Pancreas (tissue), 10 donors: ENCODE data around the gene STPG4. TPM values are rescaled to one million over a fixed set of nuclear protein-coding genes. Genes with fewer than 3 reads are reported as not detected.
"Not testable (repeated sequence)": the region's sequence is repeated elsewhere in the genome, so short reads cannot be mapped to it uniquely, and the experiment has no call there.

Experiments
- ATAC-seq, 4 donors: fragments of 200-7000 bp; cut with Tn5 transposase; one replicate each; pipeline versions ENCODE4 v1.8.0 to v1.9.1; 2020; ENCODE audit warnings: mild to moderate bottlenecking in 4 of 4, moderate library complexity in 4 of 4
- DNase-seq, 6 donors: peaks; one replicate each; pipeline ENCODE4 v3.0.0-alpha.2; 2020
- FAIRE-seq: peaks from 2 replicates; lab custom pipeline; 2012; peaks lifted over from hg19 to GRCh38; lab: Jason Lieb, UNC
- H3K27ac ChIP-seq, 4 donors: fragments of 200-600 bp; sonication (generic); 1 replicate in 3 of 4; 2 replicates in 1 of 4; pipeline versions ENCODE4 v1.5.0 to v1.8.0; 2020
- H3K27me3 ChIP-seq, 4 donors: fragments of 200-600 bp; one replicate each; pipeline ENCODE4 v1.8.0; 2021
- H3K36me3 ChIP-seq, 3 donors: fragments of 200-600 bp; sonication (generic) in 1 of 3; one replicate each; pipeline versions ENCODE4 v1.5.0 to v1.8.0; 2020 to 2021
- H3K4me1 ChIP-seq, 3 donors: fragments of 200-600 bp; one replicate each; pipeline ENCODE4 v1.8.0; 2021
- H3K4me3 ChIP-seq, 4 donors: fragments of 200-600 bp; sonication (generic) in 2 of 4; one replicate each; pipeline versions ENCODE4 v1.5.0 to v1.8.0; 2020 to 2021
- H3K9me3 ChIP-seq, 4 donors: fragments of 200-600 bp; one replicate each; pipeline ENCODE4 v1.8.0; 2021
- WGBS, 2 donors: extraction: QIAGEN DNeasy Blood & Tissue Kit; methylation state at CpG; one replicate each; pipeline ENCODE4 v1.1.7; 2013; 5-methylcytosine and 5-hydroxymethylcytosine counted together
- intact Hi-C, 3 donors: fragments of 100-400 bp; cut with DNase I; formaldehyde crosslinking; loops; one replicate each; pipeline versions ENCODE4 v1.11.1 to v1.14.2; 2022
- polyA plus RNA-seq, 2 donors: library from polyadenylated mRNA; stranded (reverse); fragments of 200-250 nt; gene quantifications; one replicate each; pipeline ENCODE4 v1.2.3, GENCODE V29; 2013
- total RNA-seq, 6 donors: library from RNA; stranded (reverse); fragmentation: NEBNext Ultra II Directional in 4 of 6; extraction: Animal tissue kit (Norgen Biotek cat#: 25700) in 4 of 6; gene quantifications; one replicate each; pipeline versions ENCODE4 v1.2.1 to v1.2.4, GENCODE V29; 2021 to 2023
- TF ChIP-seq, protein P1 (sequence below), 4 donors: fragments of 200-600 bp; sonication (generic) in 3 of 4; IDR thresholded peaks; one replicate each; pipeline versions ENCODE4 v1.5.0 to v1.8.0; 2021; ENCODE audit warnings: antibody characterized with exemption in 4 of 4
- donor health status: healthy with polysubstance abuse.
- donor health status: DM: no; HTN: no; CAD: no; lungs with moderate emphysema.
- donor health status: DM: no; HTN: no; CAD: no.
- donor health status: control.
- donor health status: control.
- donor health status: Bipolar disorder and iron deficiency.
- donor health status: DM: yes; HTN: yes; CAD: no.
- donor health status: DM: no; HTN: no; CAD: no.
- donor health status: DM: no; HTN: no; CAD: no.
- donor health status: DM: yes; HTN: yes; CAD: no.

The STPG4 gene
- total and polyA plus RNA-seq, 8 donors, result not detected

DNA sequence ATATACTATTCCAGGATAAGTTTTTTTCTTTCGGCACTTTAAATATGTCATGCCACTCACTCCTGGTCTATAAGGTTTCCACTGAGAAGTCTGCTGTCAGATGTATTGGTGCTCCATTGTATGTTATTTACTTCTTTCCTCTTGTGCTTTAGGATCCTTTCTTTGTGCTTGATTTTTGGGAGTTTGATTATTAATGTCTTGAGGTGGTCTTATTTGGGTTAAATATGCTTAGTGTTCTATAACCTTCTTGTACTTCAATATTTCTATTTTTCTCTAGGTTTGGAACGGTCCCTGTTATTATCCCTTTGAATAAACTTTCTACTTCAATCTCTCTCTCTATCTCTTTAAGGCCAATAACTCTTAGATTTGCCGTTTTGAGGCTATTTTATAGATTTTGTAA is 28.3 kb downstream of the STPG4 start:
- Histone ChIP-seq H3K4me1 (no peaks in the 10 kb centered on the region), H3K4me3 (no peak overlapping the region), H3K27me3 (no peaks in the 10 kb centered on the region), H3K36me3 (no peaks in the 10 kb centered on the region), H3K27ac (no peak overlapping the region), H3K9me3 (no peaks in the 10 kb centered on the region)
- intact Hi-C loops, result no loop called here
- ATAC-seq, result no peak
- no peak for FAIRE-seq
- TF ChIP-seq, protein P1, sequence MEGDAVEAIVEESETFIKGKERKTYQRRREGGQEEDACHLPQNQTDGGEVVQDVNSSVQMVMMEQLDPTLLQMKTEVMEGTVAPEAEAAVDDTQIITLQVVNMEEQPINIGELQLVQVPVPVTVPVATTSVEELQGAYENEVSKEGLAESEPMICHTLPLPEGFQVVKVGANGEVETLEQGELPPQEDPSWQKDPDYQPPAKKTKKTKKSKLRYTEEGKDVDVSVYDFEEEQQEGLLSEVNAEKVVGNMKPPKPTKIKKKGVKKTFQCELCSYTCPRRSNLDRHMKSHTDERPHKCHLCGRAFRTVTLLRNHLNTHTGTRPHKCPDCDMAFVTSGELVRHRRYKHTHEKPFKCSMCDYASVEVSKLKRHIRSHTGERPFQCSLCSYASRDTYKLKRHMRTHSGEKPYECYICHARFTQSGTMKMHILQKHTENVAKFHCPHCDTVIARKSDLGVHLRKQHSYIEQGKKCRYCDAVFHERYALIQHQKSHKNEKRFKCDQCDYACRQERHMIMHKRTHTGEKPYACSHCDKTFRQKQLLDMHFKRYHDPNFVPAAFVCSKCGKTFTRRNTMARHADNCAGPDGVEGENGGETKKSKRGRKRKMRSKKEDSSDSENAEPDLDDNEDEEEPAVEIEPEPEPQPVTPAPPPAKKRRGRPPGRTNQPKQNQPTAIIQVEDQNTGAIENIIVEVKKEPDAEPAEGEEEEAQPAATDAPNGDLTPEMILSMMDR (IDR thresholded peaks at IDR 0.05), result no peak
- 84 to 92% methylated on average over 3 of the region's 3 CpGs for WGBS, 2 donors
- DNase-seq, result no peak

DNA sequence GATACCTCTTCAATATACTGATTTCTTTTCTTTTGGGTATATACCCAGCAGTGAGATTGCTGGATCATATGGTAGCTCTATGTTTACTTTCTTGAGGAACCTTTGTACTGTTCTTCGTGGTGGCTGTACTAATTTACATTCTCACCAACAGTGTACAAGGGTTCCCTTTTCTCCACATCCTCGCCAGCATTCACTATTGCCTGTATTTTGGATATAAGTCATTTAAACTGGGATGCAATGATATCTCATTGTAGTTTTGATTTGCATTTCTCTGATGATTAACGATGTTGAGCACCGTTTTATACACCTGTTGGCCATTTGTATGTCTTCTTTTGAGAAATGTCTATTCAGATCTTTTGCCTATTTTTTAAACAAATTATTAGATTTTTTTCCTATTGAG is 30.4 kb downstream of the STPG4 start:
- H3K9me3 ChIP-seq, H3K4me3 ChIP-seq, H3K36me3 ChIP-seq, FAIRE-seq, intact Hi-C loops, H3K4me1 ChIP-seq, H3K27me3 ChIP-seq, H3K27ac ChIP-seq, DNase-seq, ATAC-seq: not testable (repeated sequence)
- WGBS, 2 donors, result 61 to 70% methylated on average over 4 of the region's 4 CpGs

DNA sequence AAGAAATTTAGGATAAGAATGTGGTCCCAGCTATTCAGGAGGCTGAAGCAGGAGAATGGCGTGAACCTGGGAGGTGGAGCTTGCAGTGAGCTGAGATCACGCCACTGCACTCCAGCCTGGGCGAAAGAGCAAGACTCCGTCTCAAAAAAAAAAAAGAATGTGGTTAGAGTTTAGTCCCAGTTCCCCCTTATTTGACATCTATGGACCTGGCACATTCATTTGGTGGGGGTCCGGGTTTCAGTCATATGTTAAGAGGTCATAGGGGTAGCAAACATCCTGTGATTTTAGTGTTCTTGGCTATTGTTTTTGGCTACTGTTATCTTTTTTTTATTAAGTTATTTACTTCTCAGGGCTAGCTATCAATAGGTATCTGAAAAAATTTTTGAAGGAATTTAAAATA is 34.7 kb downstream of the STPG4 start:
- H3K9me3 ChIP-seq, intact Hi-C loops, H3K27ac ChIP-seq, ATAC-seq, H3K4me3 ChIP-seq, DNase-seq, FAIRE-seq, H3K4me1 ChIP-seq, H3K36me3 ChIP-seq, H3K27me3 ChIP-seq: not testable (repeated sequence)
- 86 to 91% methylated on average over 5 of the region's 5 CpGs for WGBS, 2 donors

DNA sequence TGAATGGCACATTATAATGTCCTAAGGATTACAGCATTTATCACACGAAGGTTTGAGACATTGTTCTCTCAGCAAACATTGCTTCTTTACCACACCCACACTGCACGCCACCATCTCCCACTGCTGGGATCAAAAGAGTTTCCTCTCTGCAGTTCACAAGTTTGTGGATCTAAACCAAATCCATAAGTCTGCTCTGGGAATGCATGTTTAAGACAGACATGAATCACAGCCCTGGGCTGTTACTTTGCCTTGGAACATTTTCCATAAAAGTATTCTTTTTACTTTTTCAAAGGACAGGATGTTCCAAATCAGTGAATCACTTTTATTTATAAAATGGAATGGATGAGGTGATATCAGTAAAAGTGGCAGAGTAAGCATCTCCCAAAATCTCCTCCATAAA is 36.1 kb downstream of the STPG4 start:
- H3K27me3 ChIP-seq, result no peaks in the 10 kb centered on the region
- WGBS, 2 donors, result 67 to 77% methylated on average over 2 of the region's 2 CpGs
- no peaks in the 10 kb centered on the region for H3K36me3 ChIP-seq
- no peaks in the 10 kb centered on the region for H3K9me3 ChIP-seq
- TF ChIP-seq, protein P1 (IDR thresholded peaks at IDR 0.05), result no peak
- no peak overlapping the region for H3K4me3 ChIP-seq
- ATAC-seq (no peak), FAIRE-seq (no peak), DNase-seq (no peak)
- H3K4me1 ChIP-seq, result no peaks in the 10 kb centered on the region
- intact Hi-C loops, result no loop called here
- no peak overlapping the region for H3K27ac ChIP-seq

DNA sequence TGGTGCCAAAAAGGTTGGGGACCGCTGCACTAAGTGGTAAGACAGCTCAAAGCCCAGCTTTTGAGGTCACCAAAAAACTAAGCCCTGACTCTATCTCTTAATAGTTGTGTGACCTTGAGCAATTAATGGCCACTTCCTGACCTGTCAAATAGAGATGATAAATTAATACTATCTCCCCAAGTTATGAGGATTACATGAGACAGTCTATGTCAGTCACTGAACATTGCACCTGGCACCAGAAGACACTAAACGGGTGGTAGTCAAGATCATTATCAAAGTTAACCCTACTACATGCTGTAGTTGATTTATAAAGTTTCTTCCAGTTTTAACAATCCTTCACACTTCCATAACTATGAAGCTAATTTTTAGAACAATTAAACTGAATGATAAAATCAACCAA is 36.5 kb downstream of the STPG4 start:
- no peak for FAIRE-seq
- WGBS, 2 donors, result 21 to 28% methylated on average over 2 of the region's 2 CpGs

More for the DNA sequence above, 36.5 kb downstream of the STPG4 start:
- Histone ChIP-seq H3K9me3 (no peaks in the 10 kb centered on the region), H3K4me1 (no peaks in the 10 kb centered on the region), H3K36me3 (no peaks in the 10 kb centered on the region), H3K27ac (no peak overlapping the region), H3K4me3 (no peak overlapping the region), H3K27me3 (no peaks in the 10 kb centered on the region)
- no peak for ATAC-seq
- DNase-seq, result no peak
- intact Hi-C loops, result no loop called here
- TF ChIP-seq, protein P1 (IDR thresholded peaks at IDR 0.05), result no peak
